Measurements from ENCODE around the gene MS4A15. TPM values are rescaled to one million over a fixed set of nuclear protein-coding genes. Genes with fewer than 3 reads are reported as not detected.

Gene MS4A15
- total RNA-seq, 1 donor from 2014 or later: not detected

GRCh38 chr11:60792521-60792920 is 35.9 kb downstream of the MS4A15 start:
- no peak for DNase-seq (ENCODE audit: low read depth, low spot score)
- Mint-ChIP-seq H3K27ac (ENCODE audit: unreplicated experiment) (no peak overlapping the region), H3K9me3 (peaks cover 7% of the 10 kb centered on the region), H3K4me3 (no peak overlapping the region), H3K4me1 (no peaks in the 10 kb centered on the region), H3K36me3 (ENCODE audit: low read depth) (peaks cover 5% of the 10 kb centered on the region), H3K27me3 (ENCODE audit: low read depth) (peaks cover 4% of the 10 kb centered on the region)
- TF ChIP-seq, protein P1, sequence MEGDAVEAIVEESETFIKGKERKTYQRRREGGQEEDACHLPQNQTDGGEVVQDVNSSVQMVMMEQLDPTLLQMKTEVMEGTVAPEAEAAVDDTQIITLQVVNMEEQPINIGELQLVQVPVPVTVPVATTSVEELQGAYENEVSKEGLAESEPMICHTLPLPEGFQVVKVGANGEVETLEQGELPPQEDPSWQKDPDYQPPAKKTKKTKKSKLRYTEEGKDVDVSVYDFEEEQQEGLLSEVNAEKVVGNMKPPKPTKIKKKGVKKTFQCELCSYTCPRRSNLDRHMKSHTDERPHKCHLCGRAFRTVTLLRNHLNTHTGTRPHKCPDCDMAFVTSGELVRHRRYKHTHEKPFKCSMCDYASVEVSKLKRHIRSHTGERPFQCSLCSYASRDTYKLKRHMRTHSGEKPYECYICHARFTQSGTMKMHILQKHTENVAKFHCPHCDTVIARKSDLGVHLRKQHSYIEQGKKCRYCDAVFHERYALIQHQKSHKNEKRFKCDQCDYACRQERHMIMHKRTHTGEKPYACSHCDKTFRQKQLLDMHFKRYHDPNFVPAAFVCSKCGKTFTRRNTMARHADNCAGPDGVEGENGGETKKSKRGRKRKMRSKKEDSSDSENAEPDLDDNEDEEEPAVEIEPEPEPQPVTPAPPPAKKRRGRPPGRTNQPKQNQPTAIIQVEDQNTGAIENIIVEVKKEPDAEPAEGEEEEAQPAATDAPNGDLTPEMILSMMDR (conservative IDR thresholded peaks at IDR 0.05): no peak

DNA sequence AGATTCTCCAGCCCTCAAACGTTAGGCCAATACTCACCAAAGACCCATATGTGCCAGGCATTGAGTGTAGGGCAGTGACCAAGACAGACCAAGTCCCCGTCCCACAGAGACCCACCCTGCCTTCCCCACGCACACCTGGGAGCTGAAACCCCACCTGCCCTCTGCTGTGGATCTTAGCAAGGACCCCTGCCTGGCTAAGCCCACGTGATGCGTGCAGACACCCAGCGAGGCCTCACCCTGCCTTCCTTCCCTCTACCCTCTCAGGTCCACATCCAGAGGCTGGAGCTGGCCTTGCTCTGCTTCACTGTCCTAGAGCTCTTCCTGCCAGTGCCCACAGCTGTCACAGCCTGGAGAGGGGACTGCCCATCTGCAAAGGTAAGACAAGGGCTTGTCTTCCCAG is 38.6 kb downstream of the MS4A15 start:
- Mint-ChIP-seq H3K9me3 (peaks cover 7% of the 10 kb centered on the region), H3K4me3 (no peak overlapping the region), H3K36me3 (ENCODE audit: low read depth) (peaks cover 5% of the 10 kb centered on the region), H3K4me1 (no peaks in the 10 kb centered on the region), H3K27ac (ENCODE audit: unreplicated experiment) (no peak overlapping the region), H3K27me3 (ENCODE audit: low read depth) (peaks cover 18% of the 10 kb centered on the region)
- no peak for DNase-seq (ENCODE audit: low read depth, low spot score)
- TF ChIP-seq, protein P1 (conservative IDR thresholded peaks at IDR 0.05): no peak

DNA sequence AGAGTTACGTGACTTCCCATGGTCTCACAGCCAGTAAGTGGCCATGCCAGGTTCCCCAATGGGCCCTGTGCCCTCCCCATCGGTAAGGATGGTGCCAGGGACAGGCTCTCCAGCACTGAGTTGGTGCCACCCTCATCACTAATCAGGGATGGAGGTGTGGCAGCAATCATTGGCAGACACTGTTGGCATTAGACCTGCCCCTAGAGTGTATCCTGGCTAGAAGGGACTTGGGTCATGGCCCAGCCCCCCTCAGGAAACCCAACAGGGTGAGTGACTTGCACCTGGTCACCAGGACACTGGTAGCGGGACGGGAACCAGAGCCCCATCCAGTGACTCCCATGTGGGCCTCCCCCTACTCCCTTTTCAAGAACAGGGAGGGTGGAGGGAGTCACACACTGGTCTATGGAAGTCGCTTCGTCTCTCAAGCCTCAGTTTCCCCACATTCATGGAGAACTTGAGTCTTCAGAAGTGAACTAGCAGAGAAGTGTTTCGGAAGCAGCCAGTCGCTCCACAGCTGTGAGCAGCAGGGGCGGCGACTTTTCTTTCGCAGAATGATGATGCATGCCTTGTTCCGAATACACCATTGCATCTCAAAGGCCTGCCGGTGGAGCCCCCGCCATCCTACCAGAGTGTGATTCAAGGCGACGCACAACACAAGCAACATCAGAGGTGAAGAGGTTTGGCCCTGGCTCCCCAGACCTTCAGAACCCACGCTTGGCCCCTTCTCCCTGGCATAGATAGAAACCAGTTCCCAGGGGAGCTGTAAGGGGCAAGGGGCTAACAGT is 41.4 kb downstream of the MS4A15 start:
- Mint-ChIP-seq H3K36me3 (ENCODE audit: low read depth) (no peaks in the 10 kb centered on the region), H3K27me3 (ENCODE audit: low read depth) (peaks cover 34% of the 10 kb centered on the region), H3K4me3 (no peak overlapping the region), H3K27ac (ENCODE audit: unreplicated experiment) (no peak overlapping the region), H3K4me1 (no peaks in the 10 kb centered on the region), H3K9me3 (no peaks in the 10 kb centered on the region)
- TF ChIP-seq, protein P1 (conservative IDR thresholded peaks at IDR 0.05): no peak
- DNase-seq (ENCODE audit: low read depth, low spot score): no peak

DNA sequence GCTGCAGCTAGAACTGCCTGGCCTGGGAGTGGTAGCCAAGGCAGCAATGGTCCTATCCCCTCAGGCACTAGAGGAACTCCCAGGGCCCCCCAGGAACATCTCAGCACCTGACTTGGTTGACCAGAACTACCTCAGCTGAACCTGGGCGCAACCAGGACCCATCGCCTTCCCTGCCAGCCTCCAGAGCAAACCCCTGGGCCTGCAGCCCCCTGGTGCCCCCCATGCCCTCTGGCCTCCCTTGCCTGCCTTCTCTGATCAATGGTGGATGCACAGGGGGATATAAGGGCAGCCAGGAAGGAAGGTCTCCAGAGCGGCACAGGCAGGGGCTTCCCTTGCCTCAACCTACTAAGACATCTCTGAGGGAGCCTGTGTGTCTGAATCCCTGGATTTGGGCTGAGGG is 42.0 kb downstream of the MS4A15 start:
- TF ChIP-seq, protein P1 (conservative IDR thresholded peaks at IDR 0.05): no peak
- Mint-ChIP-seq H3K27ac (ENCODE audit: unreplicated experiment) (no peak overlapping the region), H3K27me3 (ENCODE audit: low read depth) (peaks cover 34% of the 10 kb centered on the region), H3K9me3 (no peaks in the 10 kb centered on the region), H3K4me1 (no peaks in the 10 kb centered on the region), H3K4me3 (no peak overlapping the region), H3K36me3 (ENCODE audit: low read depth) (no peaks in the 10 kb centered on the region)
- DNase-seq (ENCODE audit: low read depth, low spot score): no peak

DNA sequence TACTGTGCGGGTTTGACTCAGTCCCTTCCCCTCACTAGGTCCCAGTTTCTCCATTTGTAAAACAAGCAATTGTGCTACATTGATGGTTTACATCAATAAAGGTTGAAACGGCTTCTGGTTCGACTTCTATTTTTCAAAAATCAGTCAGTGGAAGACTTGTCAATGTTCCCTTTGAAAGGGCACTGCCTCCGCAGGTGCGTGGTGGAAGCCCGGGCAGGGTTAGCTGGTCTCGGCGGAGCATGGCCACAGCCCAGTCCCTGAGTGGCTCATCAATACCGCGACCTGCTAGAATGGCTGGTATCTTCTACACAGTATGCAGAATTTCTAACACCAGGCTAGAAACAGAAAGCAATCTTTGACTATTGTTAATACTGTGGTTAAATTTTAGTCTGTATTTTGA is 44.5 kb downstream of the MS4A15 start:
- no peak overlapping the region for H3K27ac Mint-ChIP-seq (ENCODE audit: unreplicated experiment)
- no peaks in the 10 kb centered on the region for H3K9me3 Mint-ChIP-seq
- no peak overlapping the region for H3K4me3 Mint-ChIP-seq
- no peaks in the 10 kb centered on the region for H3K4me1 Mint-ChIP-seq
- H3K27me3 Mint-ChIP-seq (ENCODE audit: low read depth): peaks cover 34% of the 10 kb centered on the region
- H3K36me3 Mint-ChIP-seq (ENCODE audit: low read depth): no peaks in the 10 kb centered on the region
- no peak for DNase-seq (ENCODE audit: low read depth, low spot score)
- TF ChIP-seq, protein P1 (conservative IDR thresholded peaks at IDR 0.05): no peak

All from neural crest cell (in vitro differentiated cells).